Smooth muscle cell (in vitro differentiated cells): ENCODE measurements around the gene CHCHD3. TPM values are rescaled to one million over a fixed set of nuclear protein-coding genes. Genes with fewer than 3 reads are reported as not detected.

ENCODE experiments used
- DNase-seq: peaks from one replicate; lab custom pipeline; 2025; ENCODE audit not compliant: unreplicated experiment; lab: John Stamatoyannopoulos, UW
- H2AFZ ChIP-seq: fragments of 200-600 bp; sonication (generic); 2 replicates; pipeline ENCODE4 v1.6.0; 2016; ENCODE audit warnings: antibody characterized with exemption, low read depth, mild to moderate bottlenecking
- H3F3A ChIP-seq: fragments of 200-600 bp; sonication (generic); 2 replicates; pipeline ENCODE4 v1.6.0; 2017; ENCODE audit warnings: antibody characterized with exemption, low read depth
- H3K27ac ChIP-seq: fragments of 200-600 bp; sonication (generic); 2 replicates; pipeline ENCODE4 v1.5.1; 2016; ENCODE audit warnings: low read depth, mild to moderate bottlenecking
- H3K27me3 ChIP-seq: fragments of 200-600 bp; sonication (generic); 2 replicates; pipeline ENCODE4 v1.6.1; 2016; ENCODE audit warnings: low read depth, mild to moderate bottlenecking
- H3K36me3 ChIP-seq: fragments of 200-600 bp; sonication (generic); 2 replicates; pipeline ENCODE4 v1.5.1; 2016; ENCODE audit warnings: low read depth
- H3K4me1 ChIP-seq: fragments of 200-600 bp; sonication (generic); 2 replicates; pipeline ENCODE4 v1.5.1; 2016; ENCODE audit warnings: low read depth
- H3K4me2 ChIP-seq: fragments of 200-600 bp; sonication (generic); 2 replicates; pipeline ENCODE4 v1.6.0; 2016; ENCODE audit warnings: mild to moderate bottlenecking
- H3K4me3 ChIP-seq: fragments of 200-600 bp; sonication (generic); 2 replicates; pipeline ENCODE4 v1.5.1; 2016; ENCODE audit warnings: mild to moderate bottlenecking
- H3K79me2 ChIP-seq: fragments of 200-600 bp; sonication (generic); 2 replicates; pipeline ENCODE4 v1.6.0; 2016; ENCODE audit warnings: low read depth, mild to moderate bottlenecking
- H3K9ac ChIP-seq: fragments of 200-600 bp; sonication (generic); 2 replicates; pipeline ENCODE4 v1.6.0; 2016; ENCODE audit warnings: low read depth
- H3K9me3 ChIP-seq: fragments of 200-600 bp; sonication (generic); replicated peaks from 2 replicates; pipeline ENCODE4 v1.5.1; 2016; ENCODE audit warnings: low read depth
- H4K20me1 ChIP-seq: fragments of 200-600 bp; sonication (generic); 2 replicates; pipeline ENCODE4 v1.6.0; 2016; ENCODE audit warnings: low read depth
- CTCF ChIP-seq: fragments of 200-600 bp; sonication (generic); IDR thresholded peaks from 2 replicates; pipeline ENCODE4 v1.5.1; 2017; ENCODE audit warnings: borderline replicate concordance, mild to moderate bottlenecking, antibody characterized with exemption; ENCODE audit not compliant: insufficient read depth, poor library complexity, severe bottlenecking
- WGBS: methylation state at CpG from one replicate; pipeline ENCODE4 v1.1.7; 2016; ENCODE audit warnings: low lambda C conversion rate; 5-methylcytosine and 5-hydroxymethylcytosine counted together
- polyA plus RNA-seq: library from polyadenylated mRNA; unstranded; fragments of >200 nt; fragmentation: Nextera tagmentation; extraction: Ambion mirVana; gene quantifications from 2 replicates; pipeline ENCODE4 v1.2.1, GENCODE V29; 2016
- total RNA-seq: library from RNA; depleted of rRNA; stranded (reverse); fragments of >200 nt; gene quantifications from 2 replicates; pipeline ENCODE4 v1.2.3, GENCODE V29; 2014

CHCHD3 gene
- total and polyA plus RNA-seq, 2 experiments from 2014 or later: 49.8 to 59.2 TPM

GRCh38 chr7:132769280-132769679 is 312.6 kb downstream of the CHCHD3 start:
- no peaks in the 10 kb centered on the region for H3K4me1 ChIP-seq
- WGBS: 96% methylated on average over 2 of the region's 2 CpGs
- no peaks in the 10 kb centered on the region for H3K27me3 ChIP-seq
- no peak overlapping the region for H3K9ac ChIP-seq
- H3F3A ChIP-seq: peaks cover 4% of the 10 kb centered on the region
- H3K9me3 ChIP-seq: peaks cover 4% of the 10 kb centered on the region
- no peak overlapping the region for H3K27ac ChIP-seq
- no peaks in the 10 kb centered on the region for H4K20me1 ChIP-seq
- H2AFZ ChIP-seq: no peak overlapping the region
- no peak overlapping the region for H3K4me3 ChIP-seq
- H3K36me3 ChIP-seq: no peaks in the 10 kb centered on the region
- no peak for DNase-seq
- no peak for TF ChIP-seq CTCF
- no peaks in the 10 kb centered on the region for H3K79me2 ChIP-seq
- H3K4me2 ChIP-seq: no peak overlapping the region

- 84% methylated on average over 3 of the region's 3 CpGs for WGBS
- TF ChIP-seq CTCF: no peak
Observed at GRCh38 chr7:132768099-132768498, 313.8 kb downstream of the CHCHD3 start.

GRCh38 chr7:132767378-132767777 is 314.5 kb downstream of the CHCHD3 start:
- Histone ChIP-seq H3K4me2 (no peak overlapping the region), H3K27me3 (no peaks in the 10 kb centered on the region), H3K27ac (no peak overlapping the region), H3K79me2 (no peaks in the 10 kb centered on the region), H2AFZ (no peak overlapping the region), H3K36me3 (no peaks in the 10 kb centered on the region), H3K4me3 (no peak overlapping the region), H4K20me1 (no peaks in the 10 kb centered on the region), H3K4me1 (no peaks in the 10 kb centered on the region), H3K9ac (no peak overlapping the region), H3F3A (no peaks in the 10 kb centered on the region), H3K9me3 (peaks cover 4% of the 10 kb centered on the region)
- DNase-seq: no peak
- no peak for TF ChIP-seq CTCF
- 90% methylated on average over 5 of the region's 5 CpGs for WGBS

More at GRCh38 chr7:132768099-132768498, 313.8 kb downstream of the CHCHD3 start:
- Histone ChIP-seq H4K20me1 (no peaks in the 10 kb centered on the region), H3K4me2 (no peak overlapping the region), H3F3A (no peaks in the 10 kb centered on the region), H3K9me3 (peaks cover 4% of the 10 kb centered on the region), H2AFZ (no peak overlapping the region), H3K27me3 (no peaks in the 10 kb centered on the region), H3K4me3 (no peak overlapping the region), H3K79me2 (no peaks in the 10 kb centered on the region), H3K27ac (no peak overlapping the region), H3K4me1 (no peaks in the 10 kb centered on the region), H3K9ac (no peak overlapping the region), H3K36me3 (no peaks in the 10 kb centered on the region)
- DNase-seq: no peak

GRCh38 chr7:132766660-132767059 is 315.2 kb downstream of the CHCHD3 start:
- Histone ChIP-seq H3K9ac (no peak overlapping the region), H3K27me3 (no peaks in the 10 kb centered on the region), H4K20me1 (no peaks in the 10 kb centered on the region), H3F3A (no peaks in the 10 kb centered on the region), H3K79me2 (no peaks in the 10 kb centered on the region), H2AFZ (no peak overlapping the region), H3K9me3 (peaks cover 4% of the 10 kb centered on the region), H3K4me2 (no peak overlapping the region), H3K36me3 (no peaks in the 10 kb centered on the region), H3K27ac (no peak overlapping the region), H3K4me3 (no peak overlapping the region), H3K4me1 (no peaks in the 10 kb centered on the region)
- WGBS: 81% methylated on average over 1 of the region's 1 CpG
- DNase-seq: no peak
- no peak for TF ChIP-seq CTCF
